Measurements from ENCODE around the gene FARS2.

Gene FARS2

GRCh38 chr6:5260661-5261544, at the start of gene FARS2, which contains the start of gene LYRM4:
TSS of gene FARS2 (plus strand) at chr6:5261513.
TSS of gene LYRM4 (minus strand) at chr6:5260950. CDS start at chr6:5260733, 217 bp downstream.
- peak; percentile 75 to 81 (median 80) for DNase-seq (ENCODE audit: low read depth in 4 of 4, low spot score in 1 of 4)

- DNase-seq (ENCODE audit: low read depth in 4 of 4, low spot score in 1 of 4) = no peak
These were observed 47.5 kb upstream of the FARS2 start for GRCh38 chr6:5213836-5214235.

- no peak for DNase-seq (ENCODE audit: low read depth in 4 of 4, low spot score in 1 of 4)
These were observed 46.7 kb upstream of the FARS2 start for GRCh38 chr6:5214570-5215052.

- no peak for DNase-seq (ENCODE audit: low read depth in 4 of 4, low spot score in 1 of 4)
These were observed 46.2 kb upstream of the FARS2 start for GRCh38 chr6:5215159-5215558.

- no peak for DNase-seq (ENCODE audit: low read depth in 4 of 4, low spot score in 1 of 4)
These were observed 45.5 kb upstream of the FARS2 start for GRCh38 chr6:5215799-5216198.

- DNase-seq (ENCODE audit: low read depth in 4 of 4, low spot score in 1 of 4) = no peak
These were observed 44.0 kb upstream of the FARS2 start for GRCh38 chr6:5217356-5217755.

- DNase-seq (ENCODE audit: low read depth in 4 of 4, low spot score in 1 of 4) = no peak
These were observed 42.2 kb upstream of the FARS2 start for GRCh38 chr6:5219011-5219691.

GRCh38 chr6:5220443-5220842, 40.9 kb upstream of the FARS2 start:
- no peak for DNase-seq (ENCODE audit: low read depth in 4 of 4, low spot score in 1 of 4)

- no peak for DNase-seq (ENCODE audit: low read depth in 4 of 4, low spot score in 1 of 4)
These were observed 38.0 kb upstream of the FARS2 start for GRCh38 chr6:5223309-5223708.

GRCh38 chr6:5229356-5229755, 32.0 kb upstream of the FARS2 start:
- DNase-seq (ENCODE audit: low read depth in 4 of 4, low spot score in 1 of 4) = no peak

GRCh38 chr6:5230081-5230480, 31.2 kb upstream of the FARS2 start:
- DNase-seq (ENCODE audit: low read depth in 4 of 4, low spot score in 1 of 4) = no peak

GRCh38 chr6:5231289-5231688, 30.0 kb upstream of the FARS2 start:
- DNase-seq (ENCODE audit: low read depth in 4 of 4, low spot score in 1 of 4) = no peak

- DNase-seq (ENCODE audit: low read depth in 4 of 4, low spot score in 1 of 4) = no peak
These were observed 26.4 kb upstream of the FARS2 start for GRCh38 chr6:5234874-5235273.

- DNase-seq (ENCODE audit: low read depth in 4 of 4, low spot score in 1 of 4) = no peak
These were observed 25.5 kb upstream of the FARS2 start for GRCh38 chr6:5235830-5236229.

GRCh38 chr6:5237805-5238204, 23.5 kb upstream of the FARS2 start:
- no peak for DNase-seq (ENCODE audit: low read depth in 4 of 4, low spot score in 1 of 4)

- no peak for DNase-seq (ENCODE audit: low read depth in 4 of 4, low spot score in 1 of 4)
These were observed 23.0 kb upstream of the FARS2 start for GRCh38 chr6:5238336-5238735.

- no peak for DNase-seq (ENCODE audit: low read depth in 4 of 4, low spot score in 1 of 4)
These were observed 20.1 kb upstream of the FARS2 start for GRCh38 chr6:5241252-5241651.

- DNase-seq (ENCODE audit: low read depth in 4 of 4, low spot score in 1 of 4) = no peak
These were observed 18.2 kb upstream of the FARS2 start for GRCh38 chr6:5243069-5243468.

- no peak for DNase-seq (ENCODE audit: low read depth in 4 of 4, low spot score in 1 of 4)
These were observed 14.9 kb upstream of the FARS2 start for GRCh38 chr6:5246141-5247097.

GRCh38 chr6:5247201-5247600, 14.1 kb upstream of the FARS2 start:
- DNase-seq (ENCODE audit: low read depth in 4 of 4, low spot score in 1 of 4) = no peak

Data from stimulated activated CD4-positive, alpha-beta T cell treated with anti-CD3 and anti-CD28 coated beads, Interleukin-1b, Interleukin-23, amount 100 ng/mL, for 24 hours (primary cell).